ENCODE results near the gene TUBB2A. TPM values are rescaled to one million over a fixed set of nuclear protein-coding genes. Genes with fewer than 3 reads are reported as not detected.

Gene TUBB2A
- total and polyA plus RNA-seq, 2 of the 13 experiments (the other 11 are each of a cell fraction or from before 2014, with no cell fraction given) = 35.3 to 106 TPM

DNA sequence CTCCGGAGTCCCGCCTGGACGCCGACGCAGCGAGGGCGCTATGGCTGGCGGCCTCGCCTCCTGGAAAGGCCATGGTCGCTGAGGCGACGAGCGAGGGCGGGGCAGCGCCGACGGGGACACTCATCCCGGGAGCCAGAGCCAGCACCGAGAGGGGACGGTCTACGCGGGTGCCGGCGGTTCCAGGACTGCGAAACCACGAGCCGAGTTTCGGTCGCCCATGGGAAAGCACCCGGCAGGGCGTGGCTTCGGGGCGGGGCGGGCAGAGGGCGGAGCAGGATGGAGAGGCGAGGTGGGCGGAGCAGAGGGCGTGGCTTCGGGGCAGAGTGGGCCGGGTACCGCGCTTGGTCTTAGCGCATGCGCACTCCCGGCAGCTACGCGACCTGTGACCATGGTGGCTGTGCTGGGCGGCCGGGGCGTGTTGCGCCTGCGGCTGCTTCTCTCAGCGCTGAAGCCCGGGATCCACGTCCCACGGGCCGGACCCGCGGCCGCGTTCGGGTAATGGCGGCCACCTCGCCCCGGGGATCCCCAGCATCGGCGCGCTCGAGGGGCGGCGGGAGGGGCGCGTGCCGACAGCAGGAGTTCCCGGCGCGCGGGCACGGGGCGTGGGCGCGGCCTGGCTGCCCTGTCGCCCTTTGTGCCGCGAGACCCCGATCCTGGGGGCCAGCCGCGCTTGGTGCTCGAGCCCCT is 38.8 kb downstream of the TUBB2A start, which contains the start of gene BPHL (continued):
- TF ChIP-seq, protein P1, sequence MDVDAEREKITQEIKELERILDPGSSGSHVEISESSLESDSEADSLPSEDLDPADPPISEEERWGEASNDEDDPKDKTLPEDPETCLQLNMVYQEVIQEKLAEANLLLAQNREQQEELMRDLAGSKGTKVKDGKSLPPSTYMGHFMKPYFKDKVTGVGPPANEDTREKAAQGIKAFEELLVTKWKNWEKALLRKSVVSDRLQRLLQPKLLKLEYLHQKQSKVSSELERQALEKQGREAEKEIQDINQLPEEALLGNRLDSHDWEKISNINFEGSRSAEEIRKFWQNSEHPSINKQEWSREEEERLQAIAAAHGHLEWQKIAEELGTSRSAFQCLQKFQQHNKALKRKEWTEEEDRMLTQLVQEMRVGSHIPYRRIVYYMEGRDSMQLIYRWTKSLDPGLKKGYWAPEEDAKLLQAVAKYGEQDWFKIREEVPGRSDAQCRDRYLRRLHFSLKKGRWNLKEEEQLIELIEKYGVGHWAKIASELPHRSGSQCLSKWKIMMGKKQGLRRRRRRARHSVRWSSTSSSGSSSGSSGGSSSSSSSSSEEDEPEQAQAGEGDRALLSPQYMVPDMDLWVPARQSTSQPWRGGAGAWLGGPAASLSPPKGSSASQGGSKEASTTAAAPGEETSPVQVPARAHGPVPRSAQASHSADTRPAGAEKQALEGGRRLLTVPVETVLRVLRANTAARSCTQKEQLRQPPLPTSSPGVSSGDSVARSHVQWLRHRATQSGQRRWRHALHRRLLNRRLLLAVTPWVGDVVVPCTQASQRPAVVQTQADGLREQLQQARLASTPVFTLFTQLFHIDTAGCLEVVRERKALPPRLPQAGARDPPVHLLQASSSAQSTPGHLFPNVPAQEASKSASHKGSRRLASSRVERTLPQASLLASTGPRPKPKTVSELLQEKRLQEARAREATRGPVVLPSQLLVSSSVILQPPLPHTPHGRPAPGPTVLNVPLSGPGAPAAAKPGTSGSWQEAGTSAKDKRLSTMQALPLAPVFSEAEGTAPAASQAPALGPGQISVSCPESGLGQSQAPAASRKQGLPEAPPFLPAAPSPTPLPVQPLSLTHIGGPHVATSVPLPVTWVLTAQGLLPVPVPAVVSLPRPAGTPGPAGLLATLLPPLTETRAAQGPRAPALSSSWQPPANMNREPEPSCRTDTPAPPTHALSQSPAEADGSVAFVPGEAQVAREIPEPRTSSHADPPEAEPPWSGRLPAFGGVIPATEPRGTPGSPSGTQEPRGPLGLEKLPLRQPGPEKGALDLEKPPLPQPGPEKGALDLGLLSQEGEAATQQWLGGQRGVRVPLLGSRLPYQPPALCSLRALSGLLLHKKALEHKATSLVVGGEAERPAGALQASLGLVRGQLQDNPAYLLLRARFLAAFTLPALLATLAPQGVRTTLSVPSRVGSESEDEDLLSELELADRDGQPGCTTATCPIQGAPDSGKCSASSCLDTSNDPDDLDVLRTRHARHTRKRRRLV (CRISPR knock-in tag; IDR thresholded peaks at IDR 0.05) = peak; percentile 99
- TF ChIP-seq ZNF224 (CRISPR knock-in tag; IDR thresholded peaks at IDR 0.05) (peak; percentile 98), KLF16 (CRISPR knock-in tag; IDR thresholded peaks at IDR 0.05) (peak in 1 of 2 experiments; percentile 91; a peak in 3 of 4 replicates), FOXM1 (CRISPR knock-in tag; IDR thresholded peaks at IDR 0.05) (no peak), NR2C2 (CRISPR knock-in tag; IDR thresholded peaks at IDR 0.05; ENCODE audit: borderline replicate concordance) (peak; percentile 80), SIN3A (IDR thresholded peaks at IDR 0.05; ENCODE audit: borderline replicate concordance, low read depth, low read length) (0 out of 2 replicates have a peak, but pooled peaks have one; percentile 47), ZNF75D (CRISPR knock-in tag; IDR thresholded peaks at IDR 0.05; ENCODE audit: borderline replicate concordance) (no peak), EHMT2 (IDR thresholded peaks at IDR 0.05; ENCODE audit: borderline replicate concordance, low read depth, low read length) (no peak), AGO2 (optimal IDR thresholded peaks at IDR 0.05; ENCODE audit: low read depth, low read length) (peak; percentile 98), ZNF572 (CRISPR knock-in tag; IDR thresholded peaks at IDR 0.05) (peak; percentile 98), MEIS1 (CRISPR knock-in tag; IDR thresholded peaks at IDR 0.05; ENCODE audit: borderline replicate concordance) (peak; percentile 89; the same call in 1 of the 2 replicates), BCL6 (CRISPR knock-in tag; IDR thresholded peaks at IDR 0.05) (peak; percentile 23)
- TF ChIP-seq, protein P2, sequence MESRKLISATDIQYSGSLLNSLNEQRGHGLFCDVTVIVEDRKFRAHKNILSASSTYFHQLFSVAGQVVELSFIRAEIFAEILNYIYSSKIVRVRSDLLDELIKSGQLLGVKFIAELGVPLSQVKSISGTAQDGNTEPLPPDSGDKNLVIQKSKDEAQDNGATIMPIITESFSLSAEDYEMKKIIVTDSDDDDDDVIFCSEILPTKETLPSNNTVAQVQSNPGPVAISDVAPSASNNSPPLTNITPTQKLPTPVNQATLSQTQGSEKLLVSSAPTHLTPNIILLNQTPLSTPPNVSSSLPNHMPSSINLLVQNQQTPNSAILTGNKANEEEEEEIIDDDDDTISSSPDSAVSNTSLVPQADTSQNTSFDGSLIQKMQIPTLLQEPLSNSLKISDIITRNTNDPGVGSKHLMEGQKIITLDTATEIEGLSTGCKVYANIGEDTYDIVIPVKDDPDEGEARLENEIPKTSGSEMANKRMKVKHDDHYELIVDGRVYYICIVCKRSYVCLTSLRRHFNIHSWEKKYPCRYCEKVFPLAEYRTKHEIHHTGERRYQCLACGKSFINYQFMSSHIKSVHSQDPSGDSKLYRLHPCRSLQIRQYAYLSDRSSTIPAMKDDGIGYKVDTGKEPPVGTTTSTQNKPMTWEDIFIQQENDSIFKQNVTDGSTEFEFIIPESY (CRISPR knock-in tag; IDR thresholded peaks at IDR 0.05) = no peak
- TF ChIP-seq, protein P3, sequence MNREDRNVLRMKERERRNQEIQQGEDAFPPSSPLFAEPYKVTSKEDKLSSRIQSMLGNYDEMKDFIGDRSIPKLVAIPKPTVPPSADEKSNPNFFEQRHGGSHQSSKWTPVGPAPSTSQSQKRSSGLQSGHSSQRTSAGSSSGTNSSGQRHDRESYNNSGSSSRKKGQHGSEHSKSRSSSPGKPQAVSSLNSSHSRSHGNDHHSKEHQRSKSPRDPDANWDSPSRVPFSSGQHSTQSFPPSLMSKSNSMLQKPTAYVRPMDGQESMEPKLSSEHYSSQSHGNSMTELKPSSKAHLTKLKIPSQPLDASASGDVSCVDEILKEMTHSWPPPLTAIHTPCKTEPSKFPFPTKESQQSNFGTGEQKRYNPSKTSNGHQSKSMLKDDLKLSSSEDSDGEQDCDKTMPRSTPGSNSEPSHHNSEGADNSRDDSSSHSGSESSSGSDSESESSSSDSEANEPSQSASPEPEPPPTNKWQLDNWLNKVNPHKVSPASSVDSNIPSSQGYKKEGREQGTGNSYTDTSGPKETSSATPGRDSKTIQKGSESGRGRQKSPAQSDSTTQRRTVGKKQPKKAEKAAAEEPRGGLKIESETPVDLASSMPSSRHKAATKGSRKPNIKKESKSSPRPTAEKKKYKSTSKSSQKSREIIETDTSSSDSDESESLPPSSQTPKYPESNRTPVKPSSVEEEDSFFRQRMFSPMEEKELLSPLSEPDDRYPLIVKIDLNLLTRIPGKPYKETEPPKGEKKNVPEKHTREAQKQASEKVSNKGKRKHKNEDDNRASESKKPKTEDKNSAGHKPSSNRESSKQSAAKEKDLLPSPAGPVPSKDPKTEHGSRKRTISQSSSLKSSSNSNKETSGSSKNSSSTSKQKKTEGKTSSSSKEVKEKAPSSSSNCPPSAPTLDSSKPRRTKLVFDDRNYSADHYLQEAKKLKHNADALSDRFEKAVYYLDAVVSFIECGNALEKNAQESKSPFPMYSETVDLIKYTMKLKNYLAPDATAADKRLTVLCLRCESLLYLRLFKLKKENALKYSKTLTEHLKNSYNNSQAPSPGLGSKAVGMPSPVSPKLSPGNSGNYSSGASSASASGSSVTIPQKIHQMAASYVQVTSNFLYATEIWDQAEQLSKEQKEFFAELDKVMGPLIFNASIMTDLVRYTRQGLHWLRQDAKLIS (CRISPR knock-in tag; IDR thresholded peaks at IDR 0.05) = peak; percentile 77; the same call in 1 of the 2 replicates
- TF ChIP-seq, protein P4, sequence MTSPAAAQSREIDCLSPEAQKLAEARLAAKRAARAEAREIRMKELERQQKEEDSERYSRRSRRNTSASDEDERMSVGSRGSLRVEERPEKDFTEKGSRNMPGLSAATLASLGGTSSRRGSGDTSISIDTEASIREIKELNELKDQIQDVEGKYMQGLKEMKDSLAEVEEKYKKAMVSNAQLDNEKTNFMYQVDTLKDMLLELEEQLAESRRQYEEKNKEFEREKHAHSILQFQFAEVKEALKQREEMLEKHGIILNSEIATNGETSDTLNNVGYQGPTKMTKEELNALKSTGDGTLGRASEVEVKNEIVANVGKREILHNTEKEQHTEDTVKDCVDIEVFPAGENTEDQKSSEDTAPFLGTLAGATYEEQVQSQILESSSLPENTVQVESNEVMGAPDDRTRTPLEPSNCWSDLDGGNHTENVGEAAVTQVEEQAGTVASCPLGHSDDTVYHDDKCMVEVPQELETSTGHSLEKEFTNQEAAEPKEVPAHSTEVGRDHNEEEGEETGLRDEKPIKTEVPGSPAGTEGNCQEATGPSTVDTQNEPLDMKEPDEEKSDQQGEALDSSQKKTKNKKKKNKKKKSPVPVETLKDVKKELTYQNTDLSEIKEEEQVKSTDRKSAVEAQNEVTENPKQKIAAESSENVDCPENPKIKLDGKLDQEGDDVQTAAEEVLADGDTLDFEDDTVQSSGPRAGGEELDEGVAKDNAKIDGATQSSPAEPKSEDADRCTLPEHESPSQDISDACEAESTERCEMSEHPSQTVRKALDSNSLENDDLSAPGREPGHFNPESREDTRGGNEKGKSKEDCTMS (CRISPR knock-in tag; conservative IDR thresholded peaks at IDR 0.05) = no peak; the same call in 1 of the 2 replicates

Data from HepG2 (cell line).